Ishikawa (cell line): ENCODE results near the gene ARHGAP20.

Experiments
- CREB1 ChIP-seq: IDR thresholded peaks from 2 replicates; pipeline ENCODE4 v1.6.1; 2012; ENCODE audit warnings: low read depth
- EP300 ChIP-seq: IDR thresholded peaks from 2 replicates; pipeline ENCODE4 v1.6.1; 2012; ENCODE audit warnings: borderline replicate concordance
- FOXM1 ChIP-seq: IDR thresholded peaks from 2 replicates; pipeline ENCODE4 v1.6.1; 2012; ENCODE audit warnings: low read depth, borderline replicate concordance
- REST ChIP-seq: IDR thresholded peaks from 2 replicates; pipeline ENCODE4 v1.6.1; 2012; ENCODE audit warnings: low read depth, mild to moderate bottlenecking
- TCF12 ChIP-seq: IDR thresholded peaks from 2 replicates; pipeline ENCODE4 v1.6.1; 2012; ENCODE audit warnings: low read depth
- USF1 ChIP-seq: IDR thresholded peaks from 2 replicates; pipeline ENCODE4 v1.6.1; 2012
- YY1 ChIP-seq: IDR thresholded peaks from 2 replicates; pipeline ENCODE4 v1.6.1; 2012; ENCODE audit warnings: low read depth
- TF ChIP-seq, protein P1 (sequence below): IDR thresholded peaks from 2 replicates; pipeline ENCODE4 v1.6.1; 2012

DNA sequence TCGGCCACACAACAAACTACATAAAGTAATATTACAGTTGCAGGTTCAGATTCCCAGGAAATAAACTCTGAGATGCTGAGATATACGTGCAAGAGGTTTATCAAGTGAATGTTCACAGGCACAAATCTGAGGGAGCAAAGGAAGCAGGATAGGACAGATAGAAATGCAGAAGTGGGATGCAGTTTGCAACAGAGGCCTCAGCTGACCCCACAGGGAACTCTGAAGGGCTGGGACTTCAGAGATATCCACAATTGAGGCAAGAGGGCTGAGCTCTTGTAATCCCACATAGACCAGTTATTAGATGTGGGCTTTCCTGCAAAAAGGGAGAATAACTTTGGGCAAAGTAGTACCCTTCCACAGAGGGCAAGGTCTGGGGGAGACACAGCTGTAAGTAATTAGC lies 25.4 kb upstream of the ARHGAP20 start:
- TF ChIP-seq EP300 (no peak), YY1 (no peak), REST (no peak), CREB1 (no peak), FOXM1 (no peak), USF1 (no peak), TCF12 (no peak)
- TF ChIP-seq, protein P1, sequence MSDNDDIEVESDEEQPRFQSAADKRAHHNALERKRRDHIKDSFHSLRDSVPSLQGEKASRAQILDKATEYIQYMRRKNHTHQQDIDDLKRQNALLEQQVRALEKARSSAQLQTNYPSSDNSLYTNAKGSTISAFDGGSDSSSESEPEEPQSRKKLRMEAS = no peak
